Right forelimb (tissue), 1 donor: ENCODE results near the gene ZNF565.
"Not testable (repeated sequence)": the region's sequence is repeated elsewhere in the genome, so short reads cannot be mapped to it uniquely, and the experiment has no call there.

Experiments used
- DNase-seq: peaks from one replicate; pipeline ENCODE4 v3.0.0-alpha.2; 2018

ZNF565 gene

GRCh38 chr19:36149673-36150406, 64.6 kb downstream of the ZNF565 start:
- DNase-seq = no peak

- DNase-seq = no peak
Measured at GRCh38 chr19:36144624-36145023, 69.8 kb downstream of the ZNF565 start.

- no peak for DNase-seq
Measured at GRCh38 chr19:36142496-36142895, 72.0 kb downstream of the ZNF565 start.

GRCh38 chr19:36142046-36142445, 72.4 kb downstream of the ZNF565 start:
- DNase-seq = no peak

GRCh38 chr19:36141039-36141927, 73.2 kb downstream of the ZNF565 start:
- DNase-seq = peak; percentile 88

GRCh38 chr19:36140304-36141038, 74.0 kb downstream of the ZNF565 start:
- peak; percentile 55 for DNase-seq

GRCh38 chr19:36139473-36140303, 74.8 kb downstream of the ZNF565 start, which contains the start of gene CAPNS1:
Gene CAPNS1, plus strand, starts transcription at chr19:36140066. Its CDS starts 946 bp downstream, at chr19:36141012.
- DNase-seq = peak; percentile 98

- DNase-seq = no peak
Measured at GRCh38 chr19:36139120-36139472, 75.4 kb downstream of the ZNF565 start.

GRCh38 chr19:36136964-36137686, 77.3 kb downstream of the ZNF565 start:
- no peak for DNase-seq

GRCh38 chr19:36134867-36135266, 79.6 kb downstream of the ZNF565 start:
- DNase-seq = not testable (repeated sequence)
